Heart right ventricle (tissue), 16 donors: ENCODE results near the gene PDZD2. TPM values are rescaled to one million over a fixed set of nuclear protein-coding genes. Genes with fewer than 3 reads are reported as not detected.

ENCODE experiments used
- ATAC-seq, 8 donors: fragments of 200-7000 bp; cut with Tn5 transposase; one replicate each; pipeline ENCODE4 v1.9.1; 2020; ENCODE audit warnings: mild to moderate bottlenecking in 8 of 8, moderate library complexity in 8 of 8, moderate number of reproducible peaks in 1 of 8
- DNase-seq, 2 donors: peaks; one replicate each; pipeline ENCODE4 v3.0.0-alpha.2; 2020
- H3K27ac ChIP-seq, 10 donors: fragments of 200-600 bp; sonication (generic) in 2 of 10; one replicate each; pipeline versions ENCODE4 v1.5.0 to v1.8.0; 2020 to 2022; ENCODE audit warnings: mild to moderate bottlenecking in 3 of 10
- H3K27me3 ChIP-seq, 7 donors: fragments of 200-600 bp; one replicate each; pipeline ENCODE4 v1.8.0; 2021 to 2022; ENCODE audit warnings: mild to moderate bottlenecking in 2 of 7
- H3K36me3 ChIP-seq, 9 donors: fragments of 200-600 bp; sonication (generic) in 1 of 9; one replicate each; pipeline versions ENCODE4 v1.5.0 to v1.8.0; 2020 to 2022; ENCODE audit warnings: mild to moderate bottlenecking in 2 of 9
- H3K4me1 ChIP-seq, 9 donors: fragments of 200-600 bp; sonication (generic) in 1 of 9; one replicate each; pipeline versions ENCODE4 v1.5.0 to v1.8.0; 2020 to 2022; ENCODE audit warnings: mild to moderate bottlenecking in 4 of 9
- H3K4me3 ChIP-seq, 10 donors: fragments of 200-600 bp; sonication (generic) in 2 of 10; one replicate each; pipeline versions ENCODE4 v1.5.0 to v1.8.0; 2020 to 2022; ENCODE audit warnings: mild to moderate bottlenecking in 7 of 10, moderate library complexity in 2 of 10
- H3K9me3 ChIP-seq, 11 donors: fragments of 200-600 bp in 10 of 11; sonication (generic) in 2 of 11; one replicate each; pipeline versions ENCODE4 v1.5.0 to v1.8.0; 2013 to 2022; ENCODE audit warnings: mild to moderate bottlenecking in 2 of 11, control low read depth in 1 of 11, moderate library complexity in 1 of 11
- CTCF ChIP-seq, 9 donors: fragments of 200-600 bp; sonication (generic) in 2 of 9; IDR thresholded peaks; one replicate each; pipeline versions ENCODE4 v1.5.0 to v1.8.0; 2021 to 2022; ENCODE audit warnings: antibody characterized with exemption in 9 of 9, mild to moderate bottlenecking in 5 of 9, moderate library complexity in 1 of 9
- WGBS, 2 donors: extraction: QIAGEN DNeasy Blood & Tissue Kit; methylation state at CpG; one replicate each; pipeline ENCODE4 v1.1.7; 2013; ENCODE audit warnings: inconsistent platforms in 1 of 2; 5-methylcytosine and 5-hydroxymethylcytosine counted together
- intact Hi-C, 10 donors: fragments of 100-400 bp; cut with DNase I; formaldehyde crosslinking; loops; one replicate each; pipeline versions ENCODE4 v1.11.1 to v1.14.2; 2022
- polyA plus RNA-seq, 2 donors: library from polyadenylated mRNA; stranded (reverse); fragments of 200-250 nt; gene quantifications; one replicate each; pipeline ENCODE4 v1.2.3, GENCODE V29; 2013
- total RNA-seq, 10 donors: library from RNA; stranded (reverse); fragmentation: NEBNext Ultra II Directional in 3 of 10; extraction: Animal tissue kit (Norgen Biotek cat#: 25700) in 3 of 10; gene quantifications; one replicate each; pipeline versions ENCODE4 v1.2.1 to v1.2.4, GENCODE V29; 2021 to 2023
- donor health status: Arrhythmogenic right ventricular cardiomyopathy.
- donor health status: ischemic (EF 13 %, LVEDD 7.1; RV severe dilation, severe dysfunction).
- donor health status: healthy with polysubstance abuse.
- donor health status: DM: no; HTN: yes; CAD: no.
- donor health status: DM: no; HTN: no; CAD: no.
- donor health status: ischemic (EF 25% LVEDD 6.9; RV normal size, moderate dysfunction).
- donor health status: ischemic (EF 25% LVEDD 5.7; RV mildly dilated, moderate dysfunction).
- donor health status: healthy.
- donor health status: DM: yes; HTN: yes; CAD: no.
- donor health status: Ischemic cardiomyopathy.
- donor health status: ischemic (EF 35%, LVEDD 5.7; RV mildly dilated, moderate dysfunction).
- donor health status: nonischemic (EF 11% LVEDD 7.7; RV severe dilation, severe dysfunction).
- donor health status: DM: yes; HTN: yes; CAD: no.
- donor health status: PGD.
- donor health status: ischemic (EF 29% LVEDD 5.4; RV normal size, mild dysfunction).
- donor health status: nonischemic (EF 23%, LVEDD 6.1; RV moderate dilation, normal function).

Gene PDZD2
- total and polyA plus RNA-seq, 12 donors = 9.0 to 117 (median 82.5) TPM

GRCh38 chr5:31755676-31756230, 116.8 kb downstream of the PDZD2 start:
- Histone ChIP-seq H3K36me3 (no peaks in the 10 kb centered on the region), H3K9me3 (no peaks in the 10 kb centered on the region), H3K27ac (no peak overlapping the region), H3K4me3 (no peak overlapping the region), H3K4me1 (peaks cover 0 to 29% (median 12%) of the 10 kb centered on the region in 9 donors), H3K27me3 (no peaks in the 10 kb centered on the region)
- ATAC-seq = no peak
- intact Hi-C loops = loop anchor here in 1 of 10 donors (5.0 kb wide), 1 partner anchor 878 kb away; no protein-coding TSS in a partner anchor
- TF ChIP-seq CTCF (IDR thresholded peaks at IDR 0.05) = no peak
- no peak for DNase-seq
- WGBS, 2 donors = 88% methylated on average over 10 of the region's 10 CpGs

- no peak overlapping the region for H3K4me3 ChIP-seq
- H3K36me3 ChIP-seq = no peaks in the 10 kb centered on the region
- no peaks in the 10 kb centered on the region for H3K27me3 ChIP-seq
- no peak for TF ChIP-seq CTCF (IDR thresholded peaks at IDR 0.05)
- ATAC-seq (peak in 5 of 8 donors; percentile 15 to 48 (median 27)), DNase-seq (no peak)
- 73 to 82% methylated on average over 8 of the region's 8 CpGs for WGBS, 2 donors
- intact Hi-C loops = loop anchor here in 1 of 10 donors (5.0 kb wide), 1 partner anchor 881 kb away; no protein-coding TSS in a partner anchor
- H3K9me3 ChIP-seq = no peaks in the 10 kb centered on the region
- peaks cover 0 to 29% (median 12%) of the 10 kb centered on the region in 9 donors for H3K4me1 ChIP-seq
- H3K27ac ChIP-seq = peak overlapping the region in 2 of 10 donors; percentile 15 to 16
Measured at GRCh38 chr5:31757806-31758205, 118.9 kb downstream of the PDZD2 start.

GRCh38 chr5:31758803-31759425, 120.0 kb downstream of the PDZD2 start:
- H3K9me3 ChIP-seq = no peaks in the 10 kb centered on the region
- DNase-seq (no peak), ATAC-seq (peak in 1 of 8 donors; percentile 66)
- no peak for TF ChIP-seq CTCF (IDR thresholded peaks at IDR 0.05)
- H3K27me3 ChIP-seq = no peaks in the 10 kb centered on the region
- no peak overlapping the region for H3K4me3 ChIP-seq
- WGBS, 2 donors = 61 to 63% methylated on average over 11 of the region's 11 CpGs
- H3K27ac ChIP-seq = no peak overlapping the region
- peaks cover 0 to 29% (median 12%) of the 10 kb centered on the region in 9 donors for H3K4me1 ChIP-seq
- intact Hi-C loops = loop anchor here in 1 of 10 donors (5.0 kb wide), 1 partner anchor 882 kb away; no protein-coding TSS in a partner anchor
- no peaks in the 10 kb centered on the region for H3K36me3 ChIP-seq

- Histone ChIP-seq H3K27me3 (no peaks in the 10 kb centered on the region), H3K4me1 (peaks cover 0 to 29% (median 12%) of the 10 kb centered on the region in 9 donors), H3K4me3 (no peak overlapping the region), H3K36me3 (no peaks in the 10 kb centered on the region), H3K9me3 (no peaks in the 10 kb centered on the region), H3K27ac (no peak overlapping the region)
- DNase-seq (no peak), ATAC-seq (no peak)
- 51 to 56% methylated on average over 2 of the region's 2 CpGs for WGBS, 2 donors
- intact Hi-C loops = loop anchor here in 1 of 10 donors (5.0 kb wide), 1 partner anchor 883 kb away; no protein-coding TSS in a partner anchor
- TF ChIP-seq CTCF (IDR thresholded peaks at IDR 0.05) = no peak
Measured at GRCh38 chr5:31759925-31760324, 121.0 kb downstream of the PDZD2 start.
